H1 (cell line): ENCODE measurements around the gene DYNC1H1. TPM values are rescaled to one million over a fixed set of nuclear protein-coding genes. Genes with fewer than 3 reads are reported as not detected.

ENCODE experiments used
- polyA plus RNA-seq, 7 experiments: library from polyadenylated mRNA; depleted of rRNA in 3 of 7; stranded (reverse) in 5 of 7; unstranded in 2 of 7; fragments of >200 nt in 5 of 7; fragments of 200-250 nt in 2 of 7; gene quantifications; 1 replicate in 5 of 7; 2 replicates in 1 of 7; 4 replicates in 1 of 7; pipeline versions ENCODE4 v1.2.1 to v1.2.3, GENCODE V29; 2011 to 2013; ENCODE audit warnings: missing spikeins in 2 of 7, mixed read lengths in 2 of 7
- total RNA-seq: library from RNA; stranded (reverse); fragmentation: NEBNext Ultra II Directional; extraction: Animal tissue kit (Norgen Biotek cat#: 25700); gene quantifications from 2 replicates; pipeline ENCODE4 v1.2.1, GENCODE V29; 2021
- TF ChIP-seq, protein P1 (sequence below): fragments of 300-600 bp; sonication (generic); IDR thresholded peaks from 2 replicates; pipeline ENCODE4 v1.7.1; 2012; ENCODE audit warnings: low read length, moderate library complexity, mild to moderate bottlenecking, inconsistent platforms; ENCODE audit not compliant: insufficient replicate concordance

The DYNC1H1 gene
- total and polyA plus RNA-seq, 2 of the 8 experiments (the other 6 are each of a cell fraction or from before 2014, with no cell fraction given): 238 to 387 TPM

DNA sequence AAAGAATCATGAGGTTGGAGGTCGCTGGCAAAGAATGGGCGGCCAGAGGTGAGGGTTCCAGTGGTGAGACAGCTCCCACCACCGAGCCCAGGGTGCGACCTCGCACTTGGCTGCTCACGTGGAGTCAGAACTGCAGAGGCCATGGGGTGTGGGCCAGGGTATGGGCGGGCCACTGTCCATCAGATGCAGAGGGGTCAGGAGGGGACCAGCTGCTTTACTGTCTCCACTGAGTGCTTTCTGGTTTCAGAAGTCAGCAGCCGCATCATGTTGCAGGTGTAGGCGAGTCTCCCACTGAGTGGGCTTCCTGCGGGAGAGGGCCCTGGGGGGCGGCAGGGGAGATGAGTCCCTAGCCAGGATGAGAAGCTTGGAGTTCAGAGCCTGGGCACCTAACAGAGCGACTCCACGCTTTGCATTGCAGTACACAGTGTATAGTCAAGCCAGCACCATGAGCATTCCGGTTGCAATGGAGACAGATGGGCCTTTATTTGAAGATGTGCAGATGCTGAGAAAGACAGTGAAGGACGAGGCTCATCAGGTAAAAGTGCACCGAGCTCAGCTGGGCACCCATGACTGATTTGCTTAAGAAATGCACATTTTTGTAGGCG is 46.9 kb upstream of the DYNC1H1 start (continued):
- TF ChIP-seq, protein P1, sequence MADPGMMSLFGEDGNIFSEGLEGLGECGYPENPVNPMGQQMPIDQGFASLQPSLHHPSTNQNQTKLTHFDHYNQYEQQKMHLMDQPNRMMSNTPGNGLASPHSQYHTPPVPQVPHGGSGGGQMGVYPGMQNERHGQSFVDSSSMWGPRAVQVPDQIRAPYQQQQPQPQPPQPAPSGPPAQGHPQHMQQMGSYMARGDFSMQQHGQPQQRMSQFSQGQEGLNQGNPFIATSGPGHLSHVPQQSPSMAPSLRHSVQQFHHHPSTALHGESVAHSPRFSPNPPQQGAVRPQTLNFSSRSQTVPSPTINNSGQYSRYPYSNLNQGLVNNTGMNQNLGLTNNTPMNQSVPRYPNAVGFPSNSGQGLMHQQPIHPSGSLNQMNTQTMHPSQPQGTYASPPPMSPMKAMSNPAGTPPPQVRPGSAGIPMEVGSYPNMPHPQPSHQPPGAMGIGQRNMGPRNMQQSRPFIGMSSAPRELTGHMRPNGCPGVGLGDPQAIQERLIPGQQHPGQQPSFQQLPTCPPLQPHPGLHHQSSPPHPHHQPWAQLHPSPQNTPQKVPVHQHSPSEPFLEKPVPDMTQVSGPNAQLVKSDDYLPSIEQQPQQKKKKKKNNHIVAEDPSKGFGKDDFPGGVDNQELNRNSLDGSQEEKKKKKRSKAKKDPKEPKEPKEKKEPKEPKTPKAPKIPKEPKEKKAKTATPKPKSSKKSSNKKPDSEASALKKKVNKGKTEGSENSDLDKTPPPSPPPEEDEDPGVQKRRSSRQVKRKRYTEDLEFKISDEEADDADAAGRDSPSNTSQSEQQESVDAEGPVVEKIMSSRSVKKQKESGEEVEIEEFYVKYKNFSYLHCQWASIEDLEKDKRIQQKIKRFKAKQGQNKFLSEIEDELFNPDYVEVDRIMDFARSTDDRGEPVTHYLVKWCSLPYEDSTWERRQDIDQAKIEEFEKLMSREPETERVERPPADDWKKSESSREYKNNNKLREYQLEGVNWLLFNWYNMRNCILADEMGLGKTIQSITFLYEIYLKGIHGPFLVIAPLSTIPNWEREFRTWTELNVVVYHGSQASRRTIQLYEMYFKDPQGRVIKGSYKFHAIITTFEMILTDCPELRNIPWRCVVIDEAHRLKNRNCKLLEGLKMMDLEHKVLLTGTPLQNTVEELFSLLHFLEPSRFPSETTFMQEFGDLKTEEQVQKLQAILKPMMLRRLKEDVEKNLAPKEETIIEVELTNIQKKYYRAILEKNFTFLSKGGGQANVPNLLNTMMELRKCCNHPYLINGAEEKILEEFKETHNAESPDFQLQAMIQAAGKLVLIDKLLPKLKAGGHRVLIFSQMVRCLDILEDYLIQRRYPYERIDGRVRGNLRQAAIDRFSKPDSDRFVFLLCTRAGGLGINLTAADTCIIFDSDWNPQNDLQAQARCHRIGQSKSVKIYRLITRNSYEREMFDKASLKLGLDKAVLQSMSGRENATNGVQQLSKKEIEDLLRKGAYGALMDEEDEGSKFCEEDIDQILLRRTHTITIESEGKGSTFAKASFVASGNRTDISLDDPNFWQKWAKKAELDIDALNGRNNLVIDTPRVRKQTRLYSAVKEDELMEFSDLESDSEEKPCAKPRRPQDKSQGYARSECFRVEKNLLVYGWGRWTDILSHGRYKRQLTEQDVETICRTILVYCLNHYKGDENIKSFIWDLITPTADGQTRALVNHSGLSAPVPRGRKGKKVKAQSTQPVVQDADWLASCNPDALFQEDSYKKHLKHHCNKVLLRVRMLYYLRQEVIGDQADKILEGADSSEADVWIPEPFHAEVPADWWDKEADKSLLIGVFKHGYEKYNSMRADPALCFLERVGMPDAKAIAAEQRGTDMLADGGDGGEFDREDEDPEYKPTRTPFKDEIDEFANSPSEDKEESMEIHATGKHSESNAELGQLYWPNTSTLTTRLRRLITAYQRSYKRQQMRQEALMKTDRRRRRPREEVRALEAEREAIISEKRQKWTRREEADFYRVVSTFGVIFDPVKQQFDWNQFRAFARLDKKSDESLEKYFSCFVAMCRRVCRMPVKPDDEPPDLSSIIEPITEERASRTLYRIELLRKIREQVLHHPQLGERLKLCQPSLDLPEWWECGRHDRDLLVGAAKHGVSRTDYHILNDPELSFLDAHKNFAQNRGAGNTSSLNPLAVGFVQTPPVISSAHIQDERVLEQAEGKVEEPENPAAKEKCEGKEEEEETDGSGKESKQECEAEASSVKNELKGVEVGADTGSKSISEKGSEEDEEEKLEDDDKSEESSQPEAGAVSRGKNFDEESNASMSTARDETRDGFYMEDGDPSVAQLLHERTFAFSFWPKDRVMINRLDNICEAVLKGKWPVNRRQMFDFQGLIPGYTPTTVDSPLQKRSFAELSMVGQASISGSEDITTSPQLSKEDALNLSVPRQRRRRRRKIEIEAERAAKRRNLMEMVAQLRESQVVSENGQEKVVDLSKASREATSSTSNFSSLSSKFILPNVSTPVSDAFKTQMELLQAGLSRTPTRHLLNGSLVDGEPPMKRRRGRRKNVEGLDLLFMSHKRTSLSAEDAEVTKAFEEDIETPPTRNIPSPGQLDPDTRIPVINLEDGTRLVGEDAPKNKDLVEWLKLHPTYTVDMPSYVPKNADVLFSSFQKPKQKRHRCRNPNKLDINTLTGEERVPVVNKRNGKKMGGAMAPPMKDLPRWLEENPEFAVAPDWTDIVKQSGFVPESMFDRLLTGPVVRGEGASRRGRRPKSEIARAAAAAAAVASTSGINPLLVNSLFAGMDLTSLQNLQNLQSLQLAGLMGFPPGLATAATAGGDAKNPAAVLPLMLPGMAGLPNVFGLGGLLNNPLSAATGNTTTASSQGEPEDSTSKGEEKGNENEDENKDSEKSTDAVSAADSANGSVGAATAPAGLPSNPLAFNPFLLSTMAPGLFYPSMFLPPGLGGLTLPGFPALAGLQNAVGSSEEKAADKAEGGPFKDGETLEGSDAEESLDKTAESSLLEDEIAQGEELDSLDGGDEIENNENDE: no peak
